Keratinocyte (primary cell): ENCODE measurements around the gene SLC13A3. TPM values are rescaled to one million over a fixed set of nuclear protein-coding genes. Genes with fewer than 3 reads are reported as not detected.

Experiments used
- DNase-seq: peaks from one replicate; pipeline ENCODE4 v3.0.0-alpha.2; 2011; ENCODE audit warnings: low read depth, missing footprints, low spot score
- FAIRE-seq: peaks from 2 replicates; lab custom pipeline; 2011; peaks lifted over from hg19 to GRCh38; lab: Jason Lieb, UNC
- H2AFZ ChIP-seq: 2 replicates; pipeline ENCODE4 v1.6.0; 2012; ENCODE audit warnings: low read length, control low read depth, inconsistent platforms; ENCODE audit not compliant: control insufficient read depth
- H3K27ac ChIP-seq: 2 replicates; pipeline ENCODE4 v1.5.1; 2011; ENCODE audit warnings: low read length; ENCODE audit not compliant: control insufficient read depth, insufficient read depth
- H3K27me3 ChIP-seq: 3 replicates; pipeline ENCODE4 v1.6.0; 2011; ENCODE audit warnings: low read length; ENCODE audit not compliant: control insufficient read depth, insufficient read depth; ENCODE audit errors: extremely low read depth
- H3K36me3 ChIP-seq, 2 experiments: 2 replicates in 1 of 2; 3 replicates in 1 of 2; pipeline ENCODE4 v1.5.1; 2011; ENCODE audit warnings: low read length in 2 of 2, mild to moderate bottlenecking in 1 of 2; ENCODE audit not compliant: control insufficient read depth in 2 of 2, insufficient read depth in 2 of 2; ENCODE audit errors: extremely low read depth in 1 of 2
- H3K4me1 ChIP-seq: 3 replicates; pipeline ENCODE4 v1.5.1; 2011; ENCODE audit warnings: low read length; ENCODE audit not compliant: control insufficient read depth, insufficient read depth; ENCODE audit errors: extremely low read depth
- H3K4me2 ChIP-seq: 3 replicates; pipeline ENCODE4 v1.6.0; 2011; ENCODE audit warnings: low read depth, low read length; ENCODE audit not compliant: control insufficient read depth, insufficient read depth; ENCODE audit errors: extremely low read depth
- H3K4me3 ChIP-seq, 3 experiments: fragments of 200-600 bp in 1 of 3; sonication (generic) in 1 of 3; 2 replicates in 2 of 3; 3 replicates in 1 of 3; pipeline ENCODE4 v1.5.1; 2011 to 2016; ENCODE audit warnings: low read length in 3 of 3, mild to moderate bottlenecking in 3 of 3, control low read depth in 2 of 3, inconsistent platforms in 1 of 3, low read depth in 1 of 3, mixed read lengths in 1 of 3, mixed run types in 1 of 3, moderate library complexity in 1 of 3; ENCODE audit not compliant: control insufficient read depth in 2 of 3, insufficient read depth in 2 of 3; ENCODE audit errors: extremely low read depth in 1 of 3
- H3K79me2 ChIP-seq: 2 replicates; pipeline ENCODE4 v1.6.0; 2012; ENCODE audit warnings: low read length; ENCODE audit not compliant: control insufficient read depth, insufficient read depth
- H3K9ac ChIP-seq: 3 replicates; pipeline ENCODE4 v1.6.0; 2011; ENCODE audit warnings: low read length; ENCODE audit not compliant: control insufficient read depth, insufficient read depth; ENCODE audit errors: extremely low read depth
- H3K9me1 ChIP-seq: 3 replicates; pipeline ENCODE4 v1.6.0; 2011; ENCODE audit warnings: low read length; ENCODE audit not compliant: control insufficient read depth, insufficient read depth; ENCODE audit errors: extremely low read depth
- H3K9me3 ChIP-seq: 2 replicates; pipeline ENCODE4 v1.5.1; 2012; ENCODE audit warnings: low read depth, low read length; ENCODE audit not compliant: control insufficient read depth
- H4K20me1 ChIP-seq: 3 replicates; pipeline ENCODE4 v1.6.0; 2011; ENCODE audit warnings: low read length; ENCODE audit not compliant: control insufficient read depth, insufficient read depth; ENCODE audit errors: extremely low read depth
- CTCF ChIP-seq, 3 experiments: IDR thresholded peaks in 1 of 3; conservative IDR thresholded peaks in 1 of 3; optimal IDR thresholded peaks in 1 of 3; 2 replicates in 2 of 3; 3 replicates in 1 of 3; pipeline versions ENCODE3 to v1.5.1; 2011; ENCODE audit warnings: low read length in 3 of 3, mild to moderate bottlenecking in 3 of 3, moderate library complexity in 2 of 3, control low read depth in 1 of 3, inconsistent platforms in 1 of 3; ENCODE audit not compliant: insufficient read depth in 2 of 3; ENCODE audit errors: extremely low read depth in 1 of 3
- EZH2 ChIP-seq: IDR thresholded peaks from one replicate; pipeline ENCODE4 v1.6.1; 2012; ENCODE audit warnings: inconsistent platforms, mild to moderate bottlenecking, low read length, moderate library complexity
- dilution Hi-C: fragments of 300-500 bp; cut with MboI; formaldehyde crosslinking; loops from one replicate; pipeline ENCODE4 v1.7.0; 2020; ENCODE audit warnings: low sequenced_read_pairs; ENCODE audit not compliant: extremely low pct_ligation_motif_present
- polyA plus RNA-seq, 5 experiments: library from polyadenylated mRNA; depleted of rRNA in 3 of 5; stranded (reverse) in 3 of 5; stranded (forward) in 1 of 5; unstranded in 1 of 5; fragments of >200 nt; gene quantifications; 1 replicate in 1 of 5; 2 replicates in 3 of 5; 3 replicates in 1 of 5; pipeline versions ENCODE4 v1.2.1 to v1.2.3, GENCODE V29; 2011 to 2012; ENCODE audit warnings: missing spikeins in 2 of 5, low read depth in 1 of 5, low replicate concordance in 1 of 5

SLC13A3 gene
- polyA plus RNA-seq, 1 donor (not counting 4 experiments of a cell fraction or from before 2014, with no cell fraction given) = 4.5 TPM

GRCh38 chr20:46546298-46546697, 105.0 kb downstream of the SLC13A3 start:
- Histone ChIP-seq H3K36me3 (no peaks in the 10 kb centered on the region), H3K9me1 (no peaks in the 10 kb centered on the region), H3K27me3 (peaks cover 9% of the 10 kb centered on the region), H3K9ac (no peak overlapping the region), H3K79me2 (no peaks in the 10 kb centered on the region), H3K4me1 (no peaks in the 10 kb centered on the region), H2AFZ (no peak overlapping the region), H3K4me3 (no peak overlapping the region), H3K9me3 (no peaks in the 10 kb centered on the region), H3K4me2 (no peak overlapping the region), H3K27ac (no peak overlapping the region), H4K20me1 (no peaks in the 10 kb centered on the region)
- no peak for DNase-seq
- dilution Hi-C loops = no loop called here
- TF ChIP-seq EZH2 = no peak
- no peak for TF ChIP-seq CTCF (optimal IDR thresholded peaks at IDR 0.05 in 1 of 3, IDR thresholded peaks at IDR 0.05 in 1 of 3, conservative IDR thresholded peaks at IDR 0.05 in 1 of 3; ENCODE audit: extremely low read depth in 1 of 3, insufficient read depth in 2 of 3, low read length in 3 of 3)
- FAIRE-seq = no peak

DNA sequence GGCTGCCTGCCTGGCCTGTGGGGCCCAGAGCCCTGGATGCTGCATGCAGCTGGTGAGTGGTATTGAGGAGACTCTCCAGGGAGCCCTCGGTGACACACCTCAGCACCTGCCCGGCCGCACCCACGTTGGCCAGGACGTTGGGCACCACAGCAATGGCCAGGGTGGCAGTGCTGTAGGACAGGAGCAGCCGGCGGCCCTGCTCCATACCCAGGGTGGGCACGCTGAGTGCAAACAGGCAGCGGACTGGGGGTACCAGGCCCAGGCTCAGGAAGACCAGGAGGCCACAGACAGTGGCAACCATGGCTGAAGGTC, 105.5 kb downstream of the SLC13A3 start:
- Histone ChIP-seq H3K9me1 (no peaks in the 10 kb centered on the region), H3K4me3 (no peak overlapping the region), H3K79me2 (no peaks in the 10 kb centered on the region), H3K4me2 (no peak overlapping the region), H3K9ac (no peak overlapping the region), H2AFZ (no peak overlapping the region), H3K36me3 (no peaks in the 10 kb centered on the region), H3K9me3 (no peaks in the 10 kb centered on the region), H3K27ac (no peak overlapping the region), H3K4me1 (no peaks in the 10 kb centered on the region), H4K20me1 (no peaks in the 10 kb centered on the region), H3K27me3 (peaks cover 9% of the 10 kb centered on the region)
- TF ChIP-seq EZH2 (no peak), CTCF (optimal IDR thresholded peaks at IDR 0.05 in 1 of 3, IDR thresholded peaks at IDR 0.05 in 1 of 3, conservative IDR thresholded peaks at IDR 0.05 in 1 of 3; ENCODE audit: extremely low read depth in 1 of 3, insufficient read depth in 2 of 3, low read length in 3 of 3) (no peak)
- FAIRE-seq (no peak), DNase-seq (no peak)
- dilution Hi-C loops = no loop called here
